ENCODE results near the gene TRIM74.
"Not testable (repeated sequence)": the region's sequence is repeated elsewhere in the genome, so short reads cannot be mapped to it uniquely, and the experiment has no call there.

GRCh38 chr7:72949276-72949675, 20.0 kb downstream of the TRIM74 start:
- TF ChIP-seq CTCF, ZNF184 (tag by site-specific recombination; IDR thresholded peaks at IDR 0.05): not testable (repeated sequence)

Data from HEK293 (cell line).